Heart left ventricle (tissue), 16 donors: ENCODE measurements around the gene ENDOU. TPM values are rescaled to one million over a fixed set of nuclear protein-coding genes. Genes with fewer than 3 reads are reported as not detected.

Experiments
- ATAC-seq, 4 donors: fragments of 200-7000 bp; cut with Tn5 transposase; one replicate each; pipeline ENCODE4 v1.9.1; 2020 to 2022; ENCODE audit warnings: moderate library complexity in 4 of 4, mild to moderate bottlenecking in 3 of 4, moderate number of reproducible peaks in 1 of 4
- DNase-seq, 5 donors: peaks; one replicate each; pipeline ENCODE4 v3.0.0-alpha.2; 2020
- H3K27ac ChIP-seq, 12 donors: fragments of 200-600 bp; sonication (generic) in 4 of 12; one replicate each; pipeline versions ENCODE4 v1.5.0 to v1.8.0; 2016 to 2022; ENCODE audit warnings: mild to moderate bottlenecking in 2 of 12
- H3K27me3 ChIP-seq, 9 donors: fragments of 200-600 bp; sonication (generic) in 2 of 9; one replicate each; pipeline versions ENCODE4 v1.5.1 to v1.8.0; 2016 to 2022; ENCODE audit warnings: mild to moderate bottlenecking in 3 of 9
- H3K36me3 ChIP-seq, 9 donors: fragments of 200-600 bp; sonication (generic) in 2 of 9; one replicate each; pipeline versions ENCODE4 v1.5.0 to v1.8.0; 2018 to 2022; ENCODE audit warnings: mild to moderate bottlenecking in 2 of 9
- H3K4me1 ChIP-seq, 12 donors: fragments of 200-600 bp; sonication (generic) in 4 of 12; one replicate each; pipeline versions ENCODE4 v1.5.0 to v1.8.0; 2016 to 2022; ENCODE audit warnings: mild to moderate bottlenecking in 3 of 12
- H3K4me3 ChIP-seq, 12 donors: fragments of 200-600 bp; sonication (generic) in 4 of 12; one replicate each; pipeline versions ENCODE4 v1.5.0 to v1.8.0; 2017 to 2022; ENCODE audit warnings: mild to moderate bottlenecking in 9 of 12, moderate library complexity in 4 of 12
- H3K9me3 ChIP-seq, 12 donors: fragments of 200-600 bp; sonication (generic) in 4 of 12; one replicate each; pipeline versions ENCODE4 v1.5.0 to v1.8.0; 2016 to 2022; ENCODE audit warnings: mild to moderate bottlenecking in 1 of 12
- CTCF ChIP-seq, 12 donors: fragments of 200-600 bp; sonication (generic) in 4 of 12; IDR thresholded peaks; one replicate each; pipeline versions ENCODE4 v1.5.0 to v1.8.0; 2018 to 2022; ENCODE audit warnings: antibody characterized with exemption in 12 of 12, mild to moderate bottlenecking in 5 of 12
- POLR2A ChIP-seq, 2 donors: fragments of 450-650 bp; IDR thresholded peaks; one replicate each; pipeline ENCODE4 v1.6.1; 2017; ENCODE audit warnings: antibody characterized with exemption in 2 of 2, mild to moderate bottlenecking in 2 of 2, moderate library complexity in 2 of 2
- WGBS, 4 donors: extraction: QIAGEN DNeasy Blood & Tissue Kit in 2 of 4; methylation state at CpG; one replicate each; pipeline versions ENCODE4 v1.1.5 to v1.1.7; 2013 to 2018; 5-methylcytosine and 5-hydroxymethylcytosine counted together
- intact Hi-C, 10 donors: fragments of 100-400 bp; cut with DNase I; formaldehyde crosslinking; loops; one replicate each; pipeline versions ENCODE4 v1.11.1 to v1.14.2; 2022
- polyA plus RNA-seq, 2 donors: library from polyadenylated mRNA; stranded (reverse); fragments of 200-250 nt; gene quantifications; one replicate each; pipeline ENCODE4 v1.2.3, GENCODE V29; 2013
- total RNA-seq, 9 donors: library from RNA; depleted of rRNA in 2 of 9; stranded (reverse); fragments of >200 nt in 2 of 9; fragmentation: NEBNext Ultra II Directional in 3 of 9; extraction: Animal tissue kit (Norgen Biotek cat#: 25700) in 3 of 9; gene quantifications; one replicate each; pipeline versions ENCODE4 v1.1.0 to v1.2.4, GENCODE V29; 2016 to 2023
- donor health status: ischemic (EF 13 %, LVEDD 7.1; RV severe dilation, severe dysfunction).
- donor health status: healthy with polysubstance abuse.
- donor health status: DM: no; HTN: yes; CAD: no.
- donor health status: DM: no; HTN: no; CAD: no.
- donor health status: ischemic (EF 25% LVEDD 6.9; RV normal size, moderate dysfunction).
- donor health status: ischemic (EF 25% LVEDD 5.7; RV mildly dilated, moderate dysfunction).
- donor health status: healthy.
- donor health status: DM: yes; HTN: yes; CAD: no.
- donor health status: ischemic (EF 35%, LVEDD 5.7; RV mildly dilated, moderate dysfunction).
- donor health status: nonischemic (EF 11% LVEDD 7.7; RV severe dilation, severe dysfunction).
- donor health status: DM: yes; HTN: yes; CAD: no.
- donor health status: PGD.
- donor health status: ischemic (EF 29% LVEDD 5.4; RV normal size, mild dysfunction).
- donor health status: nonischemic (EF 23%, LVEDD 6.1; RV moderate dilation, normal function).

The ENDOU gene
- total and polyA plus RNA-seq, 11 donors, result 0.08 to 2.5 (median 0.27) TPM; not detected in 4

- Histone ChIP-seq H3K36me3 (no peaks in the 10 kb centered on the region), H3K27me3 (no peaks in the 10 kb centered on the region), H3K27ac (no peak overlapping the region), H3K9me3 (no peaks in the 10 kb centered on the region), H3K4me1 (peaks cover 7 to 69% (median 25%) of the 10 kb centered on the region in 12 donors), H3K4me3 (no peak overlapping the region)
- intact Hi-C loops, result loop anchor here in 5 of 10 donors (10.0 kb wide), 3 partner anchors 233 to 253 kb away; partner anchors contain the start of gene TMEM106C (in 2 of the 5)
- TF ChIP-seq POLR2A (IDR thresholded peaks at IDR 0.05) (no peak), CTCF (IDR thresholded peaks at IDR 0.05) (no peak)
- ATAC-seq (no peak), DNase-seq (no peak)
- WGBS, 4 donors, result 88 to 95% (median 93%) methylated on average over 4 to 5 of the region's 5 CpGs
These were observed 13.8 kb downstream of the ENDOU start for GRCh38 chr12:47711448-47711847.

DNA sequence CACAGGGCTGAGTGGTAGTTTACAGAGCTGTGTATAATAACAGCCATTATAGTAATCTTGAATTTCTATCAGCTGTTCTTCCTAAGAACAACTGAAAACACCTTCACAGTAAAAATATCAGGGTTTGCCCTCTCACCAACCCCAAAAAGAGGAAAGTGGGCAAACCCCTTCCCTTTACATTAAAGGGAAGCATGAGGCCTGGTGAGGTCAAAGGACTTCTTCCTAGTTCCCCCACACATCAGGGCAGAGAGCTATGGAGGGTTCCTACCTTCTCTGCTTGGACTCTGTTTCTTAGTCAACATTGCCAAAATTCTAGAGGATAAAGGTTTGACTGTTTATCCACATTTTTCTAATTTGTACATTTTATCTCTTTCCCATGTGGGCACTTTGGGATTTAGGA, 15.0 kb downstream of the ENDOU start:
- Histone ChIP-seq H3K27ac (peak overlapping the region in 1 of 12 donors; percentile 72), H3K36me3 (no peaks in the 10 kb centered on the region), H3K4me1 (peaks cover 0 to 60% (median 16%) of the 10 kb centered on the region in 12 donors), H3K4me3 (no peak overlapping the region), H3K27me3 (no peaks in the 10 kb centered on the region), H3K9me3 (no peaks in the 10 kb centered on the region)
- DNase-seq (no peak), ATAC-seq (no peak)
- intact Hi-C loops, result loop anchor here in 5 of 10 donors (10.0 kb wide), 3 partner anchors 235 to 255 kb away; partner anchors contain the start of gene TMEM106C (in 2 of the 5)
- TF ChIP-seq CTCF (IDR thresholded peaks at IDR 0.05) (no peak), POLR2A (IDR thresholded peaks at IDR 0.05) (no peak)

DNA sequence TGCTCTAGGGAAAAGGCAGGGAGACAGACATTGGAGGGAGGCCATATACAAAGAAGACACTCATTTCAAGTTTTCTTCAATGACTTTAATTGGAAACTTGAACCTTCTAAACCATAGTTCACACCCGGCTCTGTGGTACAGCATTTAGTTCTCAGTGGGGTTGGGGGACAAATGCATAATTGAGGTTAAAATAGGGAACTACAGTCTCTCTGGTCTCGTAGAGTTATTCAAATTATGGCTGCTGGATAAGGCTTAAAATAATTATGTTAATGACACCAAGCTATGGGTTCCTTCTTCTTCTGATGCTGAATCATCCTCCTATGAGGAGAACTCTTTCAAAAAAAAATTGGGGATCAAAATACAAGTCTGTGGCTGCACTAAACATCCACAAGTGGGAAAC, 15.6 kb downstream of the ENDOU start:
- Histone ChIP-seq H3K4me3 (no peak overlapping the region), H3K27ac (peak overlapping the region in 1 of 12 donors; percentile 72), H3K27me3 (no peaks in the 10 kb centered on the region), H3K36me3 (no peaks in the 10 kb centered on the region), H3K9me3 (no peaks in the 10 kb centered on the region), H3K4me1 (peaks cover 0 to 60% (median 15%) of the 10 kb centered on the region in 12 donors)
- ATAC-seq, result no peak
- intact Hi-C loops, result loop anchor here in 5 of 10 donors (10.0 kb wide), 3 partner anchors 235 to 255 kb away; partner anchors contain the start of gene TMEM106C (in 2 of the 5)
- WGBS, 4 donors, result 87 to 100% (median 90%) methylated on average over 2 of the region's 2 CpGs
- no peak for DNase-seq
- TF ChIP-seq CTCF (IDR thresholded peaks at IDR 0.05) (no peak), POLR2A (IDR thresholded peaks at IDR 0.05) (no peak)

DNA sequence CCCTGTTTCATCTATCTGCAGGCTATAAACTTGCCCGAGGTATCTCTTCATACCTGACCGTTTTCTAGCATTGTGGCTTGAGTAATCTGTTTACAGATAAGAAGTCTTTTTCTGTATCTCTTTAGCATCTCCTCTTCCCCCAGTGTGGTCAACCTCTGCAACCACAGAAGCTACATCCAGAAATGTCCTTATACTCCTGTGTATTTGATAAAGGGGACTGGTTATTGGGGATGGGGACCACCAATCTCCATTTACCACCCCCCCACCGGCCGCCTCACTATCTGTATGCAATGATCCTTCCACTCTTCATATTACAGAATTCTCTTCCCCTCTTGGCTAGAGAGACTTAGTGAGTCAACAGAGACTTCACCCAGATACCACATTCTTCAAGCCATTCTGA, 16.1 kb downstream of the ENDOU start:
- WGBS, 4 donors, result 87 to 94% (median 90%) methylated on average over 4 of the region's 4 CpGs
- peak overlapping the region in 1 of 12 donors; percentile 72 for H3K27ac ChIP-seq

More for the DNA sequence above, 16.1 kb downstream of the ENDOU start:
- Histone ChIP-seq H3K4me3 (no peak overlapping the region), H3K4me1 (peaks cover 0 to 57% (median 13%) of the 10 kb centered on the region in 12 donors), H3K27me3 (no peaks in the 10 kb centered on the region), H3K36me3 (no peaks in the 10 kb centered on the region), H3K9me3 (no peaks in the 10 kb centered on the region)
- TF ChIP-seq CTCF (IDR thresholded peaks at IDR 0.05) (no peak), POLR2A (IDR thresholded peaks at IDR 0.05) (no peak)
- DNase-seq (no peak), ATAC-seq (no peak)
- intact Hi-C loops, result no loop called here
